ENCODE measurements around the gene TLNRD1. TPM values are rescaled to one million over a fixed set of nuclear protein-coding genes. Genes with fewer than 3 reads are reported as not detected.
A peak's percentile ranks its signal among the peaks of the same experiment; 100 is the strongest.

TLNRD1 gene
- total and polyA plus RNA-seq, 4 donors, result 10.8 to 36.5 (median 20.7) TPM

DNA sequence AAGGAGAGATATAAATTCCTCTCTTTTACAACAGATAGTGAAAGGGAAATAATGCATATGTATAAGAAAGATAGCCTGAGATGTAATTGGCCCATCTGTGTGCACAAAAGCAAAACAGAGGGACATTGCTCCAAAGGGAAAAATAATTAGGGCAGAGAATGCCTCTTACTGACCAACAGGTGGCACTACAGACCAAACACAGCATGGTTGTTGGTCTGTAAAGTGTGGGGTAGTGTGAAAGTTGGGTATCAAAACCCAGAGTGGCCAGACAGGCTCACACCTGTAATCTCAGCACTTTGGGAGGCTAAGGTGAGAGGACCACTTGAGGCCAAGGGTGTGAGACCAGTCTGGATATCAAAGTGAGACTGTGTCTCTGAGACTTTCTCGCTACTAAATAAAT, 4.5 kb upstream of the TLNRD1 start:
- no peak overlapping the region for H3K4me3 ChIP-seq
- no peak overlapping the region for H3K9ac ChIP-seq (ENCODE audit: insufficient read depth in 1 of 2, low read length in 2 of 2)
- ATAC-seq (ENCODE audit: insufficient read depth, low FRiP score) (no peak), DNase-seq (no peak)
- no peaks in the 10 kb centered on the region for H3K27me3 ChIP-seq (ENCODE audit: control insufficient read depth in 3 of 3, insufficient read depth in 3 of 3, low read length in 2 of 3)
- H3K27ac ChIP-seq (ENCODE audit: low read depth in 1 of 2, low read length in 1 of 2), result no peak overlapping the region
- H3K4me1 ChIP-seq (ENCODE audit: control insufficient read depth in 5 of 5, insufficient read depth in 5 of 5, low read length in 5 of 5), result peaks cover 0 to 7% (median 2%) of the 10 kb centered on the region in 5 donors
- WGBS, 2 donors, result 100% methylated on average over 1 of the region's 1 CpG
- H3K36me3 ChIP-seq (ENCODE audit: control insufficient read depth in 4 of 4, insufficient read depth in 4 of 4, low read length in 4 of 4), result no peaks in the 10 kb centered on the region
- TF ChIP-seq, protein P1, sequence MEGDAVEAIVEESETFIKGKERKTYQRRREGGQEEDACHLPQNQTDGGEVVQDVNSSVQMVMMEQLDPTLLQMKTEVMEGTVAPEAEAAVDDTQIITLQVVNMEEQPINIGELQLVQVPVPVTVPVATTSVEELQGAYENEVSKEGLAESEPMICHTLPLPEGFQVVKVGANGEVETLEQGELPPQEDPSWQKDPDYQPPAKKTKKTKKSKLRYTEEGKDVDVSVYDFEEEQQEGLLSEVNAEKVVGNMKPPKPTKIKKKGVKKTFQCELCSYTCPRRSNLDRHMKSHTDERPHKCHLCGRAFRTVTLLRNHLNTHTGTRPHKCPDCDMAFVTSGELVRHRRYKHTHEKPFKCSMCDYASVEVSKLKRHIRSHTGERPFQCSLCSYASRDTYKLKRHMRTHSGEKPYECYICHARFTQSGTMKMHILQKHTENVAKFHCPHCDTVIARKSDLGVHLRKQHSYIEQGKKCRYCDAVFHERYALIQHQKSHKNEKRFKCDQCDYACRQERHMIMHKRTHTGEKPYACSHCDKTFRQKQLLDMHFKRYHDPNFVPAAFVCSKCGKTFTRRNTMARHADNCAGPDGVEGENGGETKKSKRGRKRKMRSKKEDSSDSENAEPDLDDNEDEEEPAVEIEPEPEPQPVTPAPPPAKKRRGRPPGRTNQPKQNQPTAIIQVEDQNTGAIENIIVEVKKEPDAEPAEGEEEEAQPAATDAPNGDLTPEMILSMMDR (IDR thresholded peaks at IDR 0.05; ENCODE audit: control extremely low read depth, extremely low read depth), result no peak
- H3K9me3 ChIP-seq (ENCODE audit: control insufficient read depth in 4 of 4, insufficient read depth in 3 of 4, low read length in 3 of 4), result peaks cover 0 to 3% (median 0%) of the 10 kb centered on the region in 4 donors

DNA sequence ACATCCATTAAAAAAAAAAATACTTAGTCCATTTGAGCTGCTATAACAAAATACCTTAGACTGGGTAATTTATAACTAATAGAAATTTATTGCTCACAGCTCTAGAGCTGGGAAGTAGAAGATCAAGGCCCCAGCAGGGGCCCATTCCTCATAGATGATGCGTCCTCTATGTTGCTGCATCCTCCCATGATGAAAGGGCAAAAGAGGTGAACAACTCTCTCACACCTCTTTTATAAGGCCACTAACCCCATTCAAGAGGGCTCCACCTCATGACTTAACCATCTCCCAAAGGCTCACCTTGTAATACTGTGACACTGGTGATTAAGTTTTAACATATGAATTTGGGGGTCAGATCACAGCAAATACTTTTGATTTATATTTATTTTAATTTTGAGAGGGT, 3.0 kb upstream of the TLNRD1 start:
- TF ChIP-seq, protein P1 (IDR thresholded peaks at IDR 0.05; ENCODE audit: control extremely low read depth, extremely low read depth), result no peak
- H3K27ac ChIP-seq (ENCODE audit: low read depth in 1 of 2, low read length in 1 of 2), result no peak overlapping the region
- WGBS, 2 donors, result 98 to 100% methylated on average over 1 of the region's 1 CpG

DNA sequence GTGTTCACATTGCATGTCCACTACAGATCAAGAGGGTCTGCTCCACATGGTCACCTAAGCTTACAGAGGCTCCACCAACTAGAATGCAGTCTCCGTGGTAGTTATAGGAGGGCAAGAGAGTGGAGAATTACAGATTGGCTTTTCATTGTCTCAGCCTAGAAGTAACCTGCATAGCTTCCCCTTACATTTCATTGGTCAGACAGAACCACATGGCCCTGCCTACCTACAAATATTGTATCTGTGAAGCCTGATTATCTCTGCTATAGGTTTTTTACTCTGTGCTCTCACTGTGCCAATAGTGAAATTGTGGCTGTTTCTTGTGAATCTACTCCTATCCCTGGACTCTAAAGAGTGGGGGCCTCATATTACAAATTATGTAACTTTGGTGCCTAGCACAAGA, 2.5 kb upstream of the TLNRD1 start:
- Histone ChIP-seq H3K27ac (ENCODE audit: low read depth in 1 of 2, low read length in 1 of 2) (peak overlapping the region in 1 of 2 donors; percentile 78), H3K9ac (ENCODE audit: insufficient read depth in 1 of 2, low read length in 2 of 2) (no peak overlapping the region), H3K27me3 (ENCODE audit: control insufficient read depth in 3 of 3, insufficient read depth in 3 of 3, low read length in 2 of 3) (no peaks in the 10 kb centered on the region), H3K36me3 (ENCODE audit: control insufficient read depth in 4 of 4, insufficient read depth in 4 of 4, low read length in 4 of 4) (peaks cover 0 to 9% (median 4%) of the 10 kb centered on the region in 4 donors), H3K4me3 (no peak overlapping the region), H3K4me1 (ENCODE audit: control insufficient read depth in 5 of 5, insufficient read depth in 5 of 5, low read length in 5 of 5) (peaks cover 0 to 17% (median 10%) of the 10 kb centered on the region in 5 donors), H3K9me3 (ENCODE audit: control insufficient read depth in 4 of 4, insufficient read depth in 3 of 4, low read length in 3 of 4) (peaks cover 0 to 3% (median 1%) of the 10 kb centered on the region in 4 donors)
- 82 to 89% methylated on average over 1 of the region's 1 CpG for WGBS, 2 donors
- DNase-seq (no peak), ATAC-seq (ENCODE audit: insufficient read depth, low FRiP score) (no peak)
- TF ChIP-seq, protein P1 (IDR thresholded peaks at IDR 0.05; ENCODE audit: control extremely low read depth, extremely low read depth), result no peak

More for the DNA sequence above, 3.0 kb upstream of the TLNRD1 start:
- no peak overlapping the region for H3K4me3 ChIP-seq
- DNase-seq (no peak), ATAC-seq (ENCODE audit: insufficient read depth, low FRiP score) (no peak)
- no peak overlapping the region for H3K9ac ChIP-seq (ENCODE audit: insufficient read depth in 1 of 2, low read length in 2 of 2)
- no peaks in the 10 kb centered on the region for H3K27me3 ChIP-seq (ENCODE audit: control insufficient read depth in 3 of 3, insufficient read depth in 3 of 3, low read length in 2 of 3)
- peaks cover 0 to 4% (median 2%) of the 10 kb centered on the region in 4 donors for H3K36me3 ChIP-seq (ENCODE audit: control insufficient read depth in 4 of 4, insufficient read depth in 4 of 4, low read length in 4 of 4)
- H3K9me3 ChIP-seq (ENCODE audit: control insufficient read depth in 4 of 4, insufficient read depth in 3 of 4, low read length in 3 of 4), result peaks cover 0 to 3% (median under 1%) of the 10 kb centered on the region in 4 donors
- peaks cover 0 to 14% (median 5%) of the 10 kb centered on the region in 5 donors for H3K4me1 ChIP-seq (ENCODE audit: control insufficient read depth in 5 of 5, insufficient read depth in 5 of 5, low read length in 5 of 5)

DNA sequence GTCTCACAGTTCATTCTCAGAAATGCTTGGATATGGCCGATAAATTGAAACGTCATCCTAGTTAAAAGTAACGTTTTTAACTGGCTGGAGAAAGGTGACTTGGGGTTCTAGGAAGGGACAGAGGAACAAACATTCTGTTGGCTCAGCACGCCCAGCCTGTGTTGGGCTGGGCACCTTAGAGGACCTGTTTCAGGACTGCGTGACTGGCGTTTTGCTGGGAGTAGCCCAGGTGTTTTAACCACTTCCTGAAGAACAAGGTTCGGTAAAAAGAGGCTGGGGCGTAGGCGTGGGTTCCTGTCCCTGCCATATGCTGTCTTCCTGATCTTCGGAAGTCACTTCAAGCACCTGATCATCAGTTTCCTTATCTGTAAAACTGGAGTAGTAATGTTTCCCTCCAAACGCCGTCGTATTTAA, 1.1 kb upstream of the TLNRD1 start:
- peaks cover 0 to 17% (median 12%) of the 10 kb centered on the region in 5 donors for H3K4me1 ChIP-seq (ENCODE audit: control insufficient read depth in 5 of 5, insufficient read depth in 5 of 5, low read length in 5 of 5)
- peak overlapping the region; percentile 94 to 96 for H3K27ac ChIP-seq (ENCODE audit: low read depth in 1 of 2, low read length in 1 of 2)
- peaks cover 0 to 14% (median 11%) of the 10 kb centered on the region in 4 donors for H3K36me3 ChIP-seq (ENCODE audit: control insufficient read depth in 4 of 4, insufficient read depth in 4 of 4, low read length in 4 of 4)
- peaks cover 0 to 3% (median 1%) of the 10 kb centered on the region in 4 donors for H3K9me3 ChIP-seq (ENCODE audit: control insufficient read depth in 4 of 4, insufficient read depth in 3 of 4, low read length in 3 of 4)
- peak overlapping the region; percentile 53 to 91 for H3K9ac ChIP-seq (ENCODE audit: insufficient read depth in 1 of 2, low read length in 2 of 2)
- WGBS, 2 donors, result 14 to 33% methylated on average over 13 of the region's 13 CpGs
- H3K4me3 ChIP-seq, result no peak overlapping the region
- TF ChIP-seq, protein P1 (IDR thresholded peaks at IDR 0.05; ENCODE audit: control extremely low read depth, extremely low read depth), result no peak
- no peak for DNase-seq
- H3K27me3 ChIP-seq (ENCODE audit: control insufficient read depth in 3 of 3, insufficient read depth in 3 of 3, low read length in 2 of 3), result no peaks in the 10 kb centered on the region
- ATAC-seq (ENCODE audit: insufficient read depth, low FRiP score), result no peak
